HepG2 (cell line): ENCODE results near the gene MYO18B.

Experiments used
- ARNT ChIP-seq: fragments of 450-650 bp; IDR thresholded peaks from 2 replicates; pipeline ENCODE4 v1.6.1; 2017
- CHD4 ChIP-seq: fragments of 200-600 bp; sonication (generic); IDR thresholded peaks from 2 replicates; pipeline ENCODE4 v1.7.0; 2017; ENCODE audit warnings: mild to moderate bottlenecking, low read length, borderline replicate concordance
- GABPA ChIP-seq, 2 experiments: IDR thresholded peaks; 2 replicates each; pipeline ENCODE4 v1.6.1; 2011 to 2016; ENCODE audit warnings: low read depth in 2 of 2, low read length in 1 of 2, missing biosample characterization in 1 of 2, missing genetic modification characterization in 1 of 2
- HCFC1 ChIP-seq: fragments of 150-350 bp; IDR thresholded peaks from 2 replicates; pipeline ENCODE4 v1.6.1; 2014; ENCODE audit warnings: low read depth, low read length
- MYNN ChIP-seq: sonication (generic); formaldehyde crosslinking; IDR thresholded peaks from 2 replicates; pipeline ENCODE4 v1.4.0; 2020; ENCODE audit warnings: mild to moderate bottlenecking, low read depth, missing genetic modification reagents
- PRPF4 ChIP-seq: fragments of 200-400 bp; formaldehyde crosslinking; IDR thresholded peaks from 2 replicates; pipeline ENCODE4 v1.6.1; 2016; ENCODE audit warnings: low read length, low read depth; ENCODE audit not compliant: poor library complexity, severe bottlenecking
- TBP ChIP-seq: sonication (generic); formaldehyde crosslinking; IDR thresholded peaks from 2 replicates; pipeline ENCODE4 v1.5.0; 2020; ENCODE audit warnings: missing genetic modification reagents
- ZKSCAN8 ChIP-seq: IDR thresholded peaks from 2 replicates; pipeline ENCODE4 v1.6.1; 2016; ENCODE audit warnings: borderline replicate concordance, missing genetic modification reagents, missing compliant biosample characterization
- TF ChIP-seq, protein P1 (sequence below): IDR thresholded peaks from 2 replicates; pipeline ENCODE4 v1.6.1; 2012; ENCODE audit warnings: low read length, improper control_type of control experiment
- TF ChIP-seq, protein P2 (sequence below): sonication (generic); formaldehyde crosslinking; IDR thresholded peaks from 2 replicates; pipeline ENCODE4 v1.5.0; 2020; ENCODE audit warnings: missing genetic modification reagents

DNA sequence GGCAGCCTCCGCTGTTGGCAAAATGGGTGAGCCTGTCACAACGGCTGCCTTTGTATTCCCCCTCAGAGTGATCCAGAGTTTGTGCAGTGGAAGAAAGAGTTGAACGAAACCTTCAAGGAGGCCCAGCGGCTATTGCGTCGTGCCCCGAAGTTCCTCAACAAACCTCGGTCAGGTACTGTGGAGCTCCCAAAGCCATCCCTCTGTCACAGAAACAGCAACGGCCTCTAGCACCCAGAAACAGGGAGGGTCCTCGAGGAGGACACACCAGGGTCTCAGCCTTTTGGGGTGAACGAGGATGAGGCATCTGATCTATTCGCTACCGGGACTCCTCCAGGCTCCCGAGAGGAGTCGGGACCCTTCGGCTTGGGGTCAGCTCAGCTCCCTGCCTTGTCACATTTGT, 19.8 kb upstream of the MYO18B start:
- TF ChIP-seq TBP (CRISPR knock-in tag): no peak
- no peak for TF ChIP-seq CHD4
- TF ChIP-seq, protein P1, sequence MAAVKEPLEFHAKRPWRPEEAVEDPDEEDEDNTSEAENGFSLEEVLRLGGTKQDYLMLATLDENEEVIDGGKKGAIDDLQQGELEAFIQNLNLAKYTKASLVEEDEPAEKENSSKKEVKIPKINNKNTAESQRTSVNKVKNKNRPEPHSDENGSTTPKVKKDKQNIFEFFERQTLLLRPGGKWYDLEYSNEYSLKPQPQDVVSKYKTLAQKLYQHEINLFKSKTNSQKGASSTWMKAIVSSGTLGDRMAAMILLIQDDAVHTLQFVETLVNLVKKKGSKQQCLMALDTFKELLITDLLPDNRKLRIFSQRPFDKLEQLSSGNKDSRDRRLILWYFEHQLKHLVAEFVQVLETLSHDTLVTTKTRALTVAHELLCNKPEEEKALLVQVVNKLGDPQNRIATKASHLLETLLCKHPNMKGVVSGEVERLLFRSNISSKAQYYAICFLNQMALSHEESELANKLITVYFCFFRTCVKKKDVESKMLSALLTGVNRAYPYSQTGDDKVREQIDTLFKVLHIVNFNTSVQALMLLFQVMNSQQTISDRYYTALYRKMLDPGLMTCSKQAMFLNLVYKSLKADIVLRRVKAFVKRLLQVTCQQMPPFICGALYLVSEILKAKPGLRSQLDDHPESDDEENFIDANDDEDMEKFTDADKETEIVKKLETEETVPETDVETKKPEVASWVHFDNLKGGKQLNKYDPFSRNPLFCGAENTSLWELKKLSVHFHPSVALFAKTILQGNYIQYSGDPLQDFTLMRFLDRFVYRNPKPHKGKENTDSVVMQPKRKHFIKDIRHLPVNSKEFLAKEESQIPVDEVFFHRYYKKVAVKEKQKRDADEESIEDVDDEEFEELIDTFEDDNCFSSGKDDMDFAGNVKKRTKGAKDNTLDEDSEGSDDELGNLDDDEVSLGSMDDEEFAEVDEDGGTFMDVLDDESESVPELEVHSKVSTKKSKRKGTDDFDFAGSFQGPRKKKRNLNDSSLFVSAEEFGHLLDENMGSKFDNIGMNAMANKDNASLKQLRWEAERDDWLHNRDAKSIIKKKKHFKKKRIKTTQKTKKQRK: no peak
- TF ChIP-seq MYNN (CRISPR knock-in tag): no peak
- no peak for TF ChIP-seq ZKSCAN8 (CRISPR knock-in tag)
- TF ChIP-seq PRPF4: no peak
- no peak for TF ChIP-seq HCFC1
- TF ChIP-seq GABPA (IDR thresholded peaks at IDR 0.05; ENCODE audit: low read depth, low read length): no peak
- TF ChIP-seq GABPA (CRISPR knock-in tag; IDR thresholded peaks at IDR 0.05; ENCODE audit: low read depth): no peak
- TF ChIP-seq, protein P2, sequence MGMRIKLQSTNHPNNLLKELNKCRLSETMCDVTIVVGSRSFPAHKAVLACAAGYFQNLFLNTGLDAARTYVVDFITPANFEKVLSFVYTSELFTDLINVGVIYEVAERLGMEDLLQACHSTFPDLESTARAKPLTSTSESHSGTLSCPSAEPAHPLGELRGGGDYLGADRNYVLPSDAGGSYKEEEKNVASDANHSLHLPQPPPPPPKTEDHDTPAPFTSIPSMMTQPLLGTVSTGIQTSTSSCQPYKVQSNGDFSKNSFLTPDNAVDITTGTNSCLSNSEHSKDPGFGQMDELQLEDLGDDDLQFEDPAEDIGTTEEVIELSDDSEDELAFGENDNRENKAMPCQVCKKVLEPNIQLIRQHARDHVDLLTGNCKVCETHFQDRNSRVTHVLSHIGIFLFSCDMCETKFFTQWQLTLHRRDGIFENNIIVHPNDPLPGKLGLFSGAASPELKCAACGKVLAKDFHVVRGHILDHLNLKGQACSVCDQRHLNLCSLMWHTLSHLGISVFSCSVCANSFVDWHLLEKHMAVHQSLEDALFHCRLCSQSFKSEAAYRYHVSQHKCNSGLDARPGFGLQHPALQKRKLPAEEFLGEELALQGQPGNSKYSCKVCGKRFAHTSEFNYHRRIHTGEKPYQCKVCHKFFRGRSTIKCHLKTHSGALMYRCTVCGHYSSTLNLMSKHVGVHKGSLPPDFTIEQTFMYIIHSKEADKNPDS (CRISPR knock-in tag): no peak
- no peak for TF ChIP-seq ARNT
